NT2/D1 (cell line): ENCODE data around the gene OCIAD1.

Experiments used
- SUZ12 ChIP-seq: IDR thresholded peaks from 2 replicates; pipeline ENCODE4 v1.6.1; 2011; ENCODE audit not compliant: insufficient read length, insufficient read depth; ENCODE audit errors: extremely low read depth
- YY1 ChIP-seq: IDR thresholded peaks from 2 replicates; pipeline ENCODE4 v1.6.1; 2011; ENCODE audit not compliant: insufficient read length, insufficient read depth
- ZNF274 ChIP-seq: IDR thresholded peaks from 2 replicates; pipeline ENCODE4 v1.6.1; 2011; ENCODE audit warnings: mild to moderate bottlenecking, low read depth, low read length

DNA sequence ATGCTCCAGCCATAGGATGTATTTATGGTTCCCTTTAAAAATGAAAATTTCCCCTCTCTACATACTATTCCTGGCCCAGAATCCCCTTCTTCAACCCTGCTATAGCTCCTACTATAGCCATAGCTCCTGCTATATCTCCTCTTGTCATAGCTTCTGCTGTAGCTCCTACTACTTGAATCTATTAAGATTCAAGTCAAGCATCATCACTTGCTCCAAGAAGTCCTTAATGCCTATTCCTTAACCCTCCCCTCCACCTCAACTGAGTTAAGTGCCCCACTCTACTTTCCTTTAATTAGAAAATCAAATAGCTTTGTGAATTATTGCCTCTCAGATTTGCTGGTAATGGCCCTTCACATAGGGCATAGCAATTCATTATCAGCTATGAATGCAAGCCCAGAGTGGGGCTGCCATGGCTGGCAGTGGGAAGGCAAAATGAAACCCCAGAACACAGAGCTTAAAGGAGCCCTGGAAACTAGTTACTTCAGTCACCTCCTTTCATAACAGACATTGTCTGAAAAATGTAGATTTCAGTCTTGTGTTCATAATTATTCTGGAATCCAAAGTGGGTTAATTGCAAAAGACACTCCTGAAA lies 60.2 kb downstream of the OCIAD1 start:
- TF ChIP-seq ZNF274 (no peak), YY1 (no peak), SUZ12 (no peak)
